HepG2 (cell line): ENCODE data around the gene CTNNA3. TPM values are rescaled to one million over a fixed set of nuclear protein-coding genes. Genes with fewer than 3 reads are reported as not detected.

Source experiments
- ATAC-seq: fragments of 200-7000 bp; cut with Tn5 transposase; 3 replicates; pipeline ENCODE4 v1.9.1; 2020; ENCODE audit warnings: mild to moderate bottlenecking, moderate library complexity
- BruUV-seq: library from RNA; stranded (reverse); fragments of 400-500 nt; replicated peaks from 2 replicates; lab custom pipeline; 2021; lab: Mats Ljungman, UMichigan
- CTCF ChIA-PET: fragments of 300-600 bp; formaldehyde crosslinking; extraction: SDS; loops from one replicate; lab custom pipeline; 2021; ENCODE audit warnings: low total read pairs, inconsistent platforms, low intra/inter-chr PET ratio; lab: Yijun Ruan, JAX
- POLR2A ChIA-PET: fragments of 350-600 bp; sonication (Branson Sonifier 250); formaldehyde crosslinking; loops from one replicate; lab custom pipeline; 2020; ENCODE audit warnings: antibody characterized with exemption, inconsistent platforms; lab: Yijun Ruan, JAX
- DNase-seq: peaks from one replicate; pipeline ENCODE4 v3.0.0-alpha.2; 2015; ENCODE audit warnings: low spot score
- FAIRE-seq: peaks from 3 replicates; lab custom pipeline; 2011; peaks lifted over from hg19 to GRCh38; lab: Jason Lieb, UNC
- H2AFZ ChIP-seq: one replicate; pipeline ENCODE4 v1.6.1; 2011; ENCODE audit warnings: low read length, inconsistent platforms
- H3K27ac ChIP-seq: fragments of 300-600 bp; 3 replicates; pipeline ENCODE4 v1.8.0; 2011; ENCODE audit warnings: mixed run types, mild to moderate bottlenecking, mixed read lengths, low read length, inconsistent platforms; ENCODE audit not compliant: insufficient read depth; ENCODE audit errors: extremely low read length
- H3K27me3 ChIP-seq, 2 experiments: fragments of 200-600 bp in 1 of 2; 2 replicates in 1 of 2; 3 replicates in 1 of 2; pipeline versions ENCODE4 v1.6.0 to v1.8.0; 2011; ENCODE audit warnings: low read length in 2 of 2, mild to moderate bottlenecking in 2 of 2, moderate library complexity in 2 of 2, inconsistent platforms in 1 of 2; ENCODE audit not compliant: insufficient read depth in 2 of 2, control insufficient read depth in 1 of 2
- H3K36me3 ChIP-seq, 2 experiments: fragments of 200-600 bp in 1 of 2; replicated peaks in 1 of 2; 2 replicates in 1 of 2; 3 replicates in 1 of 2; pipeline versions ENCODE4 v1.5.1 to v1.8.0; 2011; ENCODE audit warnings: low read length in 2 of 2, inconsistent platforms in 1 of 2; ENCODE audit not compliant: insufficient read depth in 2 of 2, control insufficient read depth in 1 of 2
- H3K4me1 ChIP-seq: 2 replicates; pipeline ENCODE4 v1.5.1; 2012; ENCODE audit warnings: low read length, inconsistent platforms; ENCODE audit not compliant: insufficient read depth
- H3K4me2 ChIP-seq: 2 replicates; pipeline ENCODE4 v1.6.0; 2011; ENCODE audit warnings: low read depth, low read length, inconsistent platforms
- H3K4me3 ChIP-seq, 3 experiments: fragments of 200-600 bp in 1 of 3; sonication (generic), shearing (Covaris generic) in 1 of 3; replicated peaks in 1 of 3; 2 replicates each; pipeline ENCODE4 v1.5.1; 2011 to 2016; ENCODE audit warnings: low read length in 3 of 3, inconsistent platforms in 2 of 3, low read depth in 2 of 3, mild to moderate bottlenecking in 2 of 3, control low read depth in 1 of 3, mixed read lengths in 1 of 3; ENCODE audit not compliant: insufficient read depth in 1 of 3
- H3K79me2 ChIP-seq: one replicate; pipeline ENCODE4 v1.6.1; 2011; ENCODE audit warnings: low read length, inconsistent platforms; ENCODE audit not compliant: insufficient read depth
- H3K9ac ChIP-seq: 2 replicates; pipeline ENCODE4 v1.6.0; 2011; ENCODE audit warnings: mild to moderate bottlenecking, low read depth, low read length, inconsistent platforms; ENCODE audit not compliant: insufficient read depth
- H3K9me3 ChIP-seq: 2 replicates; pipeline ENCODE4 v1.5.1; 2012; ENCODE audit warnings: mild to moderate bottlenecking, low read length
- H4K20me1 ChIP-seq: 2 replicates; pipeline ENCODE4 v1.6.0; 2011; ENCODE audit warnings: inconsistent platforms, mild to moderate bottlenecking, low read length, moderate library complexity; ENCODE audit not compliant: insufficient read depth
- ATRX ChIP-seq: sonication (generic); formaldehyde crosslinking; IDR thresholded peaks from 2 replicates; pipeline ENCODE4 v1.4.0; 2020; ENCODE audit warnings: missing genetic modification reagents, borderline replicate concordance
- MAFF ChIP-seq: IDR thresholded peaks from 2 replicates; pipeline ENCODE4 v1.6.1; 2011; ENCODE audit warnings: low read depth, low read length, improper control_type of control experiment
- MAFK ChIP-seq, 2 experiments: IDR thresholded peaks in 1 of 2; conservative IDR thresholded peaks in 1 of 2; 2 replicates each; pipeline ENCODE4 v1.6.1; 2011; ENCODE audit warnings: improper control_type of control experiment in 2 of 2, low read length in 2 of 2
- MBNL3 ChIP-seq: fragments of 250-450 bp; sonication (Bioruptor Pico); conservative IDR thresholded peaks from 2 replicates; pipeline ENCODE4 v1.8.0; 2022; ENCODE audit warnings: mild to moderate bottlenecking, inconsistent platforms
- MIER3 ChIP-seq: IDR thresholded peaks from 2 replicates; pipeline ENCODE4 v1.6.1; 2016; ENCODE audit warnings: missing compliant biosample characterization, borderline replicate concordance
- MLLT10 ChIP-seq: sonication (generic); formaldehyde crosslinking; IDR thresholded peaks from 2 replicates; pipeline ENCODE4 v1.4.0; 2020; ENCODE audit warnings: missing genetic modification reagents
- MXI1 ChIP-seq: IDR thresholded peaks from 3 replicates; pipeline ENCODE4 v1.6.1; 2012; ENCODE audit warnings: low read depth, low read length, inconsistent platforms, borderline replicate concordance
- NR2F1 ChIP-seq, 2 experiments: fragments of 450-650 bp in 1 of 2; formaldehyde crosslinking in 1 of 2; IDR thresholded peaks; 2 replicates each; pipeline versions ENCODE4 v1.5.0 to v1.6.1; 2016 to 2020; ENCODE audit warnings: mild to moderate bottlenecking in 1 of 2, missing compliant biosample characterization in 1 of 2, missing genetic modification reagents in 1 of 2, moderate library complexity in 1 of 2
- PHF8 ChIP-seq: sonication (generic); formaldehyde crosslinking; IDR thresholded peaks from 2 replicates; pipeline ENCODE4 v1.5.0; 2020; ENCODE audit warnings: missing genetic modification reagents
- REPIN1 ChIP-seq: sonication (generic); formaldehyde crosslinking; IDR thresholded peaks from 2 replicates; pipeline ENCODE4 v1.8.0; 2022; ENCODE audit warnings: missing genetic modification reagents, low read depth, mild to moderate bottlenecking, borderline replicate concordance
- SMAD1 ChIP-seq: sonication (generic); formaldehyde crosslinking; IDR thresholded peaks from 2 replicates; pipeline ENCODE4 v1.4.0; 2020; ENCODE audit warnings: missing genetic modification reagents, low read depth, mild to moderate bottlenecking, borderline replicate concordance
- STAG1 ChIP-seq: sonication (generic); formaldehyde crosslinking; IDR thresholded peaks from 2 replicates; pipeline ENCODE4 v1.4.0; 2020; ENCODE audit warnings: missing genetic modification reagents
- SUZ12 ChIP-seq: fragments of 150-350 bp; IDR thresholded peaks from 2 replicates; pipeline ENCODE4 v1.6.1; 2014; ENCODE audit warnings: low read depth, low read length
- ZNF619 ChIP-seq: sonication (generic); formaldehyde crosslinking; IDR thresholded peaks from 2 replicates; pipeline ENCODE4 v1.4.0; 2020; ENCODE audit warnings: mild to moderate bottlenecking, missing genetic modification reagents
- ZNF775 ChIP-seq: sonication (generic); formaldehyde crosslinking; IDR thresholded peaks from 2 replicates; pipeline ENCODE4 v1.4.0; 2020; ENCODE audit warnings: missing genetic modification reagents, mild to moderate bottlenecking, moderate library complexity, borderline replicate concordance
- WGBS: methylation state at CpG from one replicate; pipeline ENCODE4 v1.1.6; 2017; ENCODE audit warnings: low lambda C conversion rate; 5-methylcytosine and 5-hydroxymethylcytosine counted together
- in situ Hi-C: cut with HindIII; loops from 2 replicates; pipeline ENCODE4 v1.10.0; 2017; ENCODE audit warnings: low pct_unique_long_range_greater_than_20kb; ENCODE audit not compliant: extremely low pct_ligation_motif_present
- intact Hi-C: fragments of 100-400 bp; cut with micrococcal nuclease; formaldehyde crosslinking; loops from one replicate; pipeline ENCODE4 v1.10.0; 2022; ENCODE audit not compliant: unreplicated experiment
- polyA plus RNA-seq, 8 experiments: library from polyadenylated mRNA; depleted of rRNA in 3 of 8; stranded (reverse) in 7 of 8; unstranded in 1 of 8; fragments of >200 nt; fragmentation: Illumina TruSeq in 4 of 8; extraction: Trizol in 4 of 8; gene quantifications; 2 replicates each; pipeline versions ENCODE4 v1.2.1 to v1.2.3, GENCODE V29; 2011 to 2016; ENCODE audit warnings: low read depth in 4 of 8, missing spikeins in 1 of 8, mixed read lengths in 1 of 8; ENCODE audit not compliant: insufficient read depth in 1 of 8
- total RNA-seq, 5 experiments: library from RNA; depleted of rRNA; stranded (reverse); fragments of >200 nt; fragmentation: Illumina TruSeq; extraction: Trizol; gene quantifications; 2 replicates each; pipeline ENCODE4 v1.2.3, GENCODE V29; 2016; ENCODE audit warnings: low read depth in 1 of 5
- TF ChIP-seq, protein P1 (sequence below): sonication (generic); formaldehyde crosslinking; IDR thresholded peaks from 2 replicates; pipeline ENCODE4 v1.8.1; 2023; ENCODE audit warnings: mild to moderate bottlenecking, missing genetic modification reagents
- TF ChIP-seq, protein P2 (sequence below): sonication (generic); formaldehyde crosslinking; IDR thresholded peaks from 2 replicates; pipeline ENCODE4 v1.5.1; 2020; ENCODE audit warnings: mild to moderate bottlenecking, missing genetic modification reagents, borderline replicate concordance
- TF ChIP-seq, protein P3 (sequence below): sonication (generic); formaldehyde crosslinking; IDR thresholded peaks from 2 replicates; pipeline ENCODE4 v1.5.0; 2020; ENCODE audit warnings: missing genetic modification reagents
- TF ChIP-seq, protein P4 (sequence below): sonication (generic); formaldehyde crosslinking; IDR thresholded peaks from 2 replicates; pipeline ENCODE4 v1.5.0; 2020; ENCODE audit warnings: mild to moderate bottlenecking, missing genetic modification reagents

CTNNA3 gene
- total and polyA plus RNA-seq, 2 of the 13 experiments (the other 11 are each of a cell fraction or from before 2014, with no cell fraction given) = not detected

DNA sequence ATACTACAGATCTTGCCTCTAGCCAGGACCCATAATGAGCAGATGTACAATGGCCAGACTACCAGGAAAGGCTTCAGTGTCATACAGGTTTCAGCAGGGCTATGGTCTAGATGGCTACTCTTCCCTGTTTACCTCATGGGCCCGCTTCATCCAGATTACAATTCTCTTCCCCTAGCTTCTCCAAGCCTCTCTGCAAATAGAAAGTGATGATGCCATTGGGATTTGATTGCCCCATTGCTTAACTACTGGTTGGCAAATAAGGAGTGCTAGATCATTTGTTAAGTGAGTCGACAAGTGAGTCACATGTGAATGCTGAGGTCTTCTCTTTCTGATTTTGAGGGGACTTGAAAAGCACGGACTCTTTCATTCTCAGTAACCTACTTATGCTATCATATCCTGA, 1131.7 kb downstream of the CTNNA3 start (continued):
- TF ChIP-seq ZNF775 (CRISPR knock-in tag) = no peak
- TF ChIP-seq SMAD1 (CRISPR knock-in tag) = no peak
- TF ChIP-seq, protein P1, sequence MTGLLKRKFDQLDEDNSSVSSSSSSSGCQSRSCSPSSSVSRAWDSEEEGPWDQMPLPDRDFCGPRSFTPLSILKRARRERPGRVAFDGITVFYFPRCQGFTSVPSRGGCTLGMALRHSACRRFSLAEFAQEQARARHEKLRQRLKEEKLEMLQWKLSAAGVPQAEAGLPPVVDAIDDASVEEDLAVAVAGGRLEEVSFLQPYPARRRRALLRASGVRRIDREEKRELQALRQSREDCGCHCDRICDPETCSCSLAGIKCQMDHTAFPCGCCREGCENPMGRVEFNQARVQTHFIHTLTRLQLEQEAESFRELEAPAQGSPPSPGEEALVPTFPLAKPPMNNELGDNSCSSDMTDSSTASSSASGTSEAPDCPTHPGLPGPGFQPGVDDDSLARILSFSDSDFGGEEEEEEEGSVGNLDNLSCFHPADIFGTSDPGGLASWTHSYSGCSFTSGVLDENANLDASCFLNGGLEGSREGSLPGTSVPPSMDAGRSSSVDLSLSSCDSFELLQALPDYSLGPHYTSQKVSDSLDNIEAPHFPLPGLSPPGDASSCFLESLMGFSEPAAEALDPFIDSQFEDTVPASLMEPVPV (CRISPR knock-in tag) = no peak

DNA sequence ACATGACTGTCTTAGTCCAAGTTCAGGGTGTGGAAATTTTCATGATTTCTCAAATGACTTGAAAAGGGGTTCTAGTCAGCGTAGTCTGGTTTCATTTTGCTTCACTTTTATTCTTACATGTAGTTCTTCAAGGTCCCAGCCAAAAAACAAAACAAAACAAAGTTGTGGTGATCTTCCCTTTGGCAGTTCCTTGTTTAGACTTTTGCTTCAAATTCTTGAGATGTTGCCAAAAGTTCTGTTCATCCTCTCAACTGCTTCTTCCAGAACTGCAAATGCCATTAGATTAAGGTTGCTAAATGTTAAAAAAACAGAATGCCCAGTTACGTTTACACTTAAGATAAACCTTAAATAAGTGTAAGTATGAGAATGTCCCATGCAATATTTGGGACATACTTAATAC, 1140.9 kb downstream of the CTNNA3 start:
- CTCF ChIA-PET = no interaction called here
- intact Hi-C loops (no loop called here), in situ Hi-C loops (no loop called here)
- H4K20me1 ChIP-seq = no peaks in the 10 kb centered on the region
- H3K27ac ChIP-seq = no peak overlapping the region
- H3K9me3 ChIP-seq = no peaks in the 10 kb centered on the region
- POLR2A ChIA-PET = no interaction called here
- 3% methylated on average over 2 of the region's 2 CpGs for WGBS
- H3K36me3 ChIP-seq = no peaks in the 10 kb centered on the region
- H3K27me3 ChIP-seq = no peaks in the 10 kb centered on the region; a peak in 1 of 5 replicates
- no peaks in the 10 kb centered on the region for H3K79me2 ChIP-seq
- H3K4me1 ChIP-seq = no peaks in the 10 kb centered on the region
- no peak overlapping the region for H3K4me3 ChIP-seq
- DNase-seq (no peak), FAIRE-seq (no peak), ATAC-seq (no peak)
- BruUV-seq = no TSS peak
- no peak overlapping the region for H2AFZ ChIP-seq
- no peak overlapping the region for H3K4me2 ChIP-seq
- no peak overlapping the region for H3K9ac ChIP-seq
- TF ChIP-seq MLLT10 = no peak
- TF ChIP-seq, protein P2, sequence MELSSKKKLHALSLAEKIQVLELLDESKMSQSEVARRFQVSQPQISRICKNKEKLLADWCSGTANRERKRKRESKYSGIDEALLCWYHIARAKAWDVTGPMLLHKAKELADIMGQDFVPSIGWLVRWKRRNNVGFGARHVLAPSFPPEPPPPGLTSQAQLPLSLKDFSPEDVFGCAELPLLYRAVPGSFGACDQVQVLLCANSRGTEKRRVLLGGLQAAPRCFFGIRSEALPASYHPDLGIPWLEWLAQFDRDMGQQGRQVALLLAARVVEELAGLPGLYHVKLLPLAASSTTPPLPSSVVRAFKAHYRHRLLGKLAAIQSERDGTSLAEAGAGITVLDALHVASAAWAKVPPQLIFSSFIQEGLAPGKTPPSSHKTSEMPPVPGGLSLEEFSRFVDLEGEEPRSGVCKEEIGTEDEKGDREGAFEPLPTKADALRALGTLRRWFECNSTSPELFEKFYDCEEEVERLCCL = no peak
- TF ChIP-seq ZNF619 = no peak
- no peak for TF ChIP-seq MXI1
- TF ChIP-seq MAFF = no peak
- TF ChIP-seq STAG1 (CRISPR knock-in tag) = no peak
- TF ChIP-seq SUZ12 = no peak
- no peak for TF ChIP-seq MAFK (conservative IDR thresholded peaks at IDR 0.05 in 1 of 2, IDR thresholded peaks at IDR 0.05 in 1 of 2; ENCODE audit: low read length in 2 of 2)
- TF ChIP-seq, protein P3, sequence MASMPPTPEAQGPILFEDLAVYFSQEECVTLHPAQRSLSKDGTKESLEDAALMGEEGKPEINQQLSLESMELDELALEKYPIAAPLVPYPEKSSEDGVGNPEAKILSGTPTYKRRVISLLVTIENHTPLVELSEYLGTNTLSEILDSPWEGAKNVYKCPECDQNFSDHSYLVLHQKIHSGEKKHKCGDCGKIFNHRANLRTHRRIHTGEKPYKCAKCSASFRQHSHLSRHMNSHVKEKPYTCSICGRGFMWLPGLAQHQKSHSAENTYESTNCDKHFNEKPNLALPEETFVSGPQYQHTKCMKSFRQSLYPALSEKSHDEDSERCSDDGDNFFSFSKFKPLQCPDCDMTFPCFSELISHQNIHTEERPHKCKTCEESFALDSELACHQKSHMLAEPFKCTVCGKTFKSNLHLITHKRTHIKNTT (CRISPR knock-in tag) = no peak
- TF ChIP-seq NR2F1 (CRISPR knock-in tag; IDR thresholded peaks at IDR 0.05) = no peak
- TF ChIP-seq MBNL3 (CRISPR knock-in tag) = no peak
- no peak for TF ChIP-seq MIER3 (CRISPR knock-in tag)
- TF ChIP-seq, protein P4, sequence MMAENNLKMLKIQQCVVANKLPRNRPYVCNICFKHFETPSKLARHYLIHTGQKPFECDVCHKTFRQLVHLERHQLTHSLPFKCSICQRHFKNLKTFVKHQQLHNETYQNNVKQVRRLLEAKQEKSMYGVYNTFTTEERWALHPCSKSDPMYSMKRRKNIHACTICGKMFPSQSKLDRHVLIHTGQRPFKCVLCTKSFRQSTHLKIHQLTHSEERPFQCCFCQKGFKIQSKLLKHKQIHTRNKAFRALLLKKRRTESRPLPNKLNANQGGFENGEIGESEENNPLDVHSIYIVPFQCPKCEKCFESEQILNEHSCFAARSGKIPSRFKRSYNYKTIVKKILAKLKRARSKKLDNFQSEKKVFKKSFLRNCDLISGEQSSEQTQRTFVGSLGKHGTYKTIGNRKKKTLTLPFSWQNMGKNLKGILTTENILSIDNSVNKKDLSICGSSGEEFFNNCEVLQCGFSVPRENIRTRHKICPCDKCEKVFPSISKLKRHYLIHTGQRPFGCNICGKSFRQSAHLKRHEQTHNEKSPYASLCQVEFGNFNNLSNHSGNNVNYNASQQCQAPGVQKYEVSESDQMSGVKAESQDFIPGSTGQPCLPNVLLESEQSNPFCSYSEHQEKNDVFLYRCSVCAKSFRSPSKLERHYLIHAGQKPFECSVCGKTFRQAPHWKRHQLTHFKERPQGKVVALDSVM (CRISPR knock-in tag) = no peak
- TF ChIP-seq REPIN1 (CRISPR knock-in tag) = no peak
- no peak for TF ChIP-seq PHF8
- TF ChIP-seq ATRX (CRISPR knock-in tag) = no peak
